Measurements from ENCODE around the gene AFDN.

DNA sequence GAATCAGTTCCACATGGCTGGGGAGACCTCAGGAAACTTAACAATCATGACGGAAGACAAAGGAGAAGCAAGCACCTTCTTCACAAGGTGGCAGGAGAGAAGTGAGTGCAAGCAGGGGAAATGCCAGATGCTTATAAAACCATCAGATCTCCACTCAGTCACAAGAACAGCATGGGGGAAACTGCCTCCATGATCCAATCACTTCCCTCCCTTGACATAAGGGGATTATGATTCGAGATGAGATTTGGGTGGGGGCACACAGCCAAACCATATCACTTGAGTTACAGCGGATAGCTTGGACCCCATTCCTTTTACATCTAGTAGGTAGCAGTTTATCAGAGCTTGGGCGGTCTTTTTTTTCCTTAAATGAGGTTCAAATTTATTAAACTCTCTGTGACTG, 19.1 kb downstream of the AFDN start:
- TF ChIP-seq POLR2AphosphoS5 (IDR thresholded peaks at IDR 0.05) (no peak), POLR2A (IDR thresholded peaks at IDR 0.05) (no peak)
- TF ChIP-seq, protein P1, sequence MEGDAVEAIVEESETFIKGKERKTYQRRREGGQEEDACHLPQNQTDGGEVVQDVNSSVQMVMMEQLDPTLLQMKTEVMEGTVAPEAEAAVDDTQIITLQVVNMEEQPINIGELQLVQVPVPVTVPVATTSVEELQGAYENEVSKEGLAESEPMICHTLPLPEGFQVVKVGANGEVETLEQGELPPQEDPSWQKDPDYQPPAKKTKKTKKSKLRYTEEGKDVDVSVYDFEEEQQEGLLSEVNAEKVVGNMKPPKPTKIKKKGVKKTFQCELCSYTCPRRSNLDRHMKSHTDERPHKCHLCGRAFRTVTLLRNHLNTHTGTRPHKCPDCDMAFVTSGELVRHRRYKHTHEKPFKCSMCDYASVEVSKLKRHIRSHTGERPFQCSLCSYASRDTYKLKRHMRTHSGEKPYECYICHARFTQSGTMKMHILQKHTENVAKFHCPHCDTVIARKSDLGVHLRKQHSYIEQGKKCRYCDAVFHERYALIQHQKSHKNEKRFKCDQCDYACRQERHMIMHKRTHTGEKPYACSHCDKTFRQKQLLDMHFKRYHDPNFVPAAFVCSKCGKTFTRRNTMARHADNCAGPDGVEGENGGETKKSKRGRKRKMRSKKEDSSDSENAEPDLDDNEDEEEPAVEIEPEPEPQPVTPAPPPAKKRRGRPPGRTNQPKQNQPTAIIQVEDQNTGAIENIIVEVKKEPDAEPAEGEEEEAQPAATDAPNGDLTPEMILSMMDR (IDR thresholded peaks at IDR 0.05): no peak
